Karpas-422 (cell line): ENCODE measurements around the gene CALHM4. TPM values are rescaled to one million over a fixed set of nuclear protein-coding genes. Genes with fewer than 3 reads are reported as not detected.

Experiments used
- DNase-seq: peaks from one replicate; pipeline ENCODE4 v3.0.0-alpha.2; 2015
- H2AFZ ChIP-seq: fragments of 200-600 bp; sonication (generic); 2 replicates; pipeline ENCODE4 v1.6.1; 2014; ENCODE audit warnings: antibody characterized with exemption, low read length, mixed read lengths
- H3K27ac ChIP-seq: fragments of 200-600 bp; sonication (generic); 2 replicates; pipeline ENCODE4 v1.5.1; 2014; ENCODE audit warnings: mild to moderate bottlenecking, low read length, moderate library complexity
- H3K27me3 ChIP-seq: fragments of 200-600 bp; sonication (generic); 2 replicates; pipeline ENCODE4 v1.6.1; 2014; ENCODE audit warnings: low read length, mixed read lengths
- H3K36me3 ChIP-seq: fragments of 200-600 bp; sonication (generic); 2 replicates; pipeline ENCODE4 v1.6.1; 2014; ENCODE audit warnings: low read length, mixed read lengths; ENCODE audit not compliant: insufficient read depth
- H3K4me1 ChIP-seq: fragments of 200-600 bp; sonication (generic); 2 replicates; pipeline ENCODE4 v1.6.1; 2014; ENCODE audit warnings: mild to moderate bottlenecking, low read length, mixed read lengths
- H3K4me2 ChIP-seq: fragments of 200-600 bp; sonication (generic); 2 replicates; pipeline ENCODE4 v1.6.1; 2014; ENCODE audit warnings: low read length, low read depth, mild to moderate bottlenecking; ENCODE audit not compliant: poor library complexity, severe bottlenecking
- H3K4me3 ChIP-seq: fragments of 200-600 bp; sonication (generic); 2 replicates; pipeline ENCODE4 v1.5.1; 2014; ENCODE audit warnings: mild to moderate bottlenecking, antibody characterized with exemption, low read length, mixed read lengths
- H3K79me2 ChIP-seq: fragments of 200-600 bp; sonication (generic); 2 replicates; pipeline ENCODE4 v1.6.1; 2014; ENCODE audit warnings: mild to moderate bottlenecking, low read length, mixed read lengths
- H3K9ac ChIP-seq: fragments of 200-600 bp; sonication (generic); 2 replicates; pipeline ENCODE4 v1.6.0; 2014; ENCODE audit warnings: low read length
- H3K9me2 ChIP-seq: fragments of 200-600 bp; sonication (generic), shearing (Covaris generic); replicated peaks from 2 replicates; pipeline ENCODE4 v1.6.0; 2014; ENCODE audit warnings: mild to moderate bottlenecking, low read length, moderate library complexity; ENCODE audit not compliant: insufficient read depth
- H3K9me3 ChIP-seq: fragments of 300-700, 200-600 bp; sonication (generic); 2 replicates; pipeline ENCODE4 v1.6.1; 2014; ENCODE audit warnings: low read length, mixed read lengths
- H4K20me1 ChIP-seq: fragments of 200-600 bp; sonication (generic); 2 replicates; pipeline ENCODE4 v1.6.1; 2014; ENCODE audit warnings: mild to moderate bottlenecking, antibody characterized with exemption, low read length, low read depth; ENCODE audit not compliant: insufficient read depth
- total RNA-seq: library from RNA; depleted of rRNA; stranded (reverse); fragments of >200 nt; shearing (Covaris generic); gene quantifications from 2 replicates; pipeline ENCODE4 v1.2.3, GENCODE V29; 2014; ENCODE audit warnings: low replicate concordance

Gene CALHM4
- total RNA-seq, 1 experiment from 2014 or later, result not detected

- Histone ChIP-seq H3K79me2 (no peaks in the 10 kb centered on the region), H3K27ac (no peak overlapping the region), H3K9ac (no peak overlapping the region), H3K27me3 (no peaks in the 10 kb centered on the region), H3K4me2 (no peak overlapping the region), H3K4me3 (no peak overlapping the region), H3K9me2 (no peaks in the 10 kb centered on the region), H4K20me1 (no peaks in the 10 kb centered on the region), H2AFZ (no peak overlapping the region), H3K36me3 (no peaks in the 10 kb centered on the region), H3K4me1 (peaks cover 2% of the 10 kb centered on the region), H3K9me3 (no peaks in the 10 kb centered on the region)
- DNase-seq, result no peak
Measured at GRCh38 chr6:116563830-116564229, 10.3 kb downstream of the CALHM4 start.

DNA sequence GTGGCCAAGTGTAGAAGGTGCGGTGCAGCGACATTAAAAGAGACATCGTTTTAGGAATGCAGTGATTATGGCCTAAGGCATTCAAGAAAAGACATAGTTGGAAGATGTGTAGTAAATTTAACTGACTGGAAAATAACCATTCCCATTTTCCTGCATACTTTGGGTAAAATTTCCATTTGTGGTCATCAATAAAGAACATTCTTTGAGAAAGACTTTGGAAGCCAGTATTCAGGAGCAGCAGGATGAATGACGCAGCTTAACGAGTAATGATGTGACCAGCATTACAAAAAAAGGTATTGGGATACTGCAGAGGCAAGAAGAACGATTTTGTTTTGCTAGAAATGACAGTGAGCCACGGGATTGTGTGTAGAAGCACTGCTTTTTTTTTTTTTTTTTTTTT is 10.8 kb downstream of the CALHM4 start:
- no peaks in the 10 kb centered on the region for H4K20me1 ChIP-seq
- no peak overlapping the region for H3K4me2 ChIP-seq
- no peaks in the 10 kb centered on the region for H3K9me3 ChIP-seq
- H3K27ac ChIP-seq, result no peak overlapping the region
- H3K9me2 ChIP-seq, result no peaks in the 10 kb centered on the region
- no peaks in the 10 kb centered on the region for H3K36me3 ChIP-seq
- no peaks in the 10 kb centered on the region for H3K79me2 ChIP-seq
- no peaks in the 10 kb centered on the region for H3K27me3 ChIP-seq
- H2AFZ ChIP-seq, result no peak overlapping the region
- no peak overlapping the region for H3K9ac ChIP-seq
- no peak overlapping the region for H3K4me3 ChIP-seq
- DNase-seq, result no peak
- peaks cover 7% of the 10 kb centered on the region for H3K4me1 ChIP-seq

DNA sequence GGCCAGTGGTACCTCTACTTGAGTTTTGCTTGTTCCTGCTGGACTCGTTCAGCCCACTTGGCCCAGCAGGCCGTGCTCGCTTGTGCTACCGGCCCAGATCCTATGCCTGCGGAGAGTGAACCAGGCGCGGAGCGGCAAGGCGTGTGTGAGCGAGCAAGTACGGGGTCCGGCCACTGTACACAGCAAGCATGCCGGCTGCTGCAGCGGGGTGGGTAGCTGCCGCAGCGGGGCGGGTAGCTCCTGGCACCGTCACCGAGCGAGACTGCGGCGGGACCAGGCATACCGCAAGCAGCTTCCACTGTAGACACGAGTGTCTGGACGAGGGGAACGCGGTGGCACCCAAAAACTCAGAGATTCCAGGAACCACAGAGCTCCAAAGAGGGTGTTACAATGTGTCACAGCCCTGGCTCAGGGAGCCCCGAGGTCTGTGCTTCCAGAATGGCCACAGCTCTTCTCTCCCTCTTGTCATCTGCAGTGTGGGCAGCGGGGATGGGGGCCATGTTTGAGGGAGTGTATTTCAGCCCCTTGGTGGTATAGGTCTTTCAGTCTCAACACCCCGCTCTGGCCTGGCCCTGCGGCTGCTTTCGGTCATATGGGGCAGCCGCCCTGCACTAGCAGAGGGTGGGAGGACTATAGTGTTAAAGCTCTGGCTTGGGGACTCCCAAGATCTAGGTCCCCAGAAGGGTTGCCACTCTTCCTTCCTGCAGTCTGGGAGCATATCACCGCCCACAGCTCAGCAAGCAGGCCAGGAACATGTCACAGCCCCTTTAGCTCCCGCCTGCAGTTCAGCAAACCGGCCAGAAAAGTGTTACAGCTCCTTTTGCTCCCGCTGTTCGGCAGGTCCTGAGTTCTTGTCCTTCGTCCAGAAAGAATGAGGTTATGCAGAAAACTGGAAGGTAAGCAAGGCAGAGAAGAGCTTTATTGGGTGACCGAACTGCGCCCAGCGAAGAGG is 11.6 kb downstream of the CALHM4 start:
- Histone ChIP-seq H3K9me3 (no peaks in the 10 kb centered on the region), H3K36me3 (no peaks in the 10 kb centered on the region), H3K27me3 (no peaks in the 10 kb centered on the region), H2AFZ (no peak overlapping the region), H3K9me2 (no peaks in the 10 kb centered on the region), H3K27ac (no peak overlapping the region), H3K79me2 (peaks cover 7% of the 10 kb centered on the region), H3K4me3 (no peak overlapping the region), H3K9ac (no peak overlapping the region), H3K4me2 (no peak overlapping the region), H4K20me1 (no peaks in the 10 kb centered on the region), H3K4me1 (peaks cover 16% of the 10 kb centered on the region)
- no peak for DNase-seq

DNA sequence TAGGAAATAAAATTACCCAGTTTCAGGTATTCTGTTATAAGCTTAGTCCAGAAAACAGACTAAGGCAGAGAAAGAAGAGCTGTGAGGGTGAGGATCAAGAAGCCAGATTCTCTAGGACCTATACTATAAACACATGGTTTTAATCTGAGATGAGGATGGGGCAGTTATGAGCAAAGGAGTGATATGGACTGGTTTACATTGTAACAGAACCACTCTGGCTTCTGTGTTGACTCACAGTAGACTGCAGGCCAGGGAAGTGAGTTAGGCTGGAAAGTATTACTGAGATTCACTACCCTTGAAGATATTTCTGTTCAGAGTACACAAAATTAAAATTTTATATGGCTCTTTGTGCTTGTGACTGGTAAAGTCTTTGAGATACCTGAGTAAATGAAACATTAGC is 14.6 kb downstream of the CALHM4 start:
- H3K4me3 ChIP-seq, result no peak overlapping the region
- no peak overlapping the region for H3K4me2 ChIP-seq
- DNase-seq, result no peak
- no peak overlapping the region for H3K9ac ChIP-seq
- H3K27me3 ChIP-seq, result no peaks in the 10 kb centered on the region
- H3K36me3 ChIP-seq, result no peaks in the 10 kb centered on the region
- no peaks in the 10 kb centered on the region for H3K9me2 ChIP-seq
- no peaks in the 10 kb centered on the region for H4K20me1 ChIP-seq
- H3K27ac ChIP-seq, result no peak overlapping the region
- peaks cover 32% of the 10 kb centered on the region for H3K79me2 ChIP-seq
- H3K9me3 ChIP-seq, result no peaks in the 10 kb centered on the region
- no peak overlapping the region for H2AFZ ChIP-seq
- peaks cover 22% of the 10 kb centered on the region for H3K4me1 ChIP-seq

DNA sequence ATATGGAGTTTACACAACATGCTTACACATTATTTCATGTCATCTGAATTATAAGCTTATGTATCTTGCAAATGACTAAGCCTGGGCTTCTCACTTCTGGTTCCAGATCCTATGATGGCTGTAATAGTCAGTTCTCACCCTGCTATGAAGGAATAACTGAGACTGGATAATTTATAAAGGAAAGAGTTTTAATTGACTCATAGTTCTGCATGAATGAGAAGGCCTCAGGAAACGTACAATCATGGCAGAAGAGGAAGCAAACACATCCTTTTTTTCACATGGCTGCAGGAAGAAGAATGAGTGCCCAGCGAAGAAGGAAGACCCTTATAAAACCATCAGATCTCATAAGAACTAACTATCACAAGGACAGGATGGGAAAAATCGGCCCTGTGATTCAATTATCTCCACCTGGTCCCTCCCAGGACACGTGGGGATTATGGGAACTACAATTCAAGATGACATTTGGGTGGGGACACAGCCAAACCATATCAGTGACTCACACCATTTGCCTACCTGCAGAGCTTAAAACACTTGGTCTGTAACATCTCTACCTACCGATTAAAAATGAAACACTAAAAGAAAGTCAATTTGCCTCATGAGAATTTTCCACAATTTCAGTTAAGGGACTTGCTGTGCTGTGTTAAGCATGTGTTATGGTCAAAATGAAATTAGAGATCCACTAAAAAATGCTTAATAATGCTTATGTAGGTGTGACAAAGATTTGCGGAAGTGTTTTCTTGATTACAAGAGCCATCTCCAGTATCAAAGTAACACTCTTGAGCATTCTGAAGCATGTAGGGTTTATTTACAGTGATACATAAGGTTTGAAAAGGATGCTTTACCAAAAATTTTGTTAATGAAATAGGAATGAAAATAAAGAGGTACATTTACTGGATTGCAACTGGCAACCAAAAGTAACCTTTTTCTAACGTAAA is 15.5 kb downstream of the CALHM4 start:
- Histone ChIP-seq H3K9me2 (no peaks in the 10 kb centered on the region), H3K9ac (peak overlapping the region; percentile 85), H2AFZ (peak overlapping the region; percentile 36; the same call in 1 of the 2 replicates), H3K4me1 (peaks cover 32% of the 10 kb centered on the region), H3K4me3 (peak overlapping the region; percentile 87), H4K20me1 (no peaks in the 10 kb centered on the region), H3K9me3 (no peaks in the 10 kb centered on the region), H3K79me2 (peaks cover 42% of the 10 kb centered on the region), H3K4me2 (peak overlapping the region; percentile 94), H3K27me3 (no peaks in the 10 kb centered on the region), H3K27ac (no peak overlapping the region), H3K36me3 (no peaks in the 10 kb centered on the region; the same call in 1 of the 2 replicates)
- peak; percentile 67 for DNase-seq

- H3K4me1 ChIP-seq, result peaks cover 34% of the 10 kb centered on the region
- H3K27ac ChIP-seq, result peak within 1 kb of the TSS; percentile 77
- peaks cover 62% of the 10 kb centered on the region for H3K79me2 ChIP-seq
- DNase-seq, result peak; percentile 99
- peak within 1 kb of the TSS; percentile 74 for H2AFZ ChIP-seq
- H3K4me3 ChIP-seq, result peak within 1 kb of the TSS; percentile 87
- peak within 1 kb of the TSS; percentile 85 for H3K9ac ChIP-seq
- no peaks in the 10 kb centered on the region for H4K20me1 ChIP-seq
- no peaks in the 10 kb centered on the region for H3K9me2 ChIP-seq
- H3K9me3 ChIP-seq, result no peaks in the 10 kb centered on the region
- no peaks in the 10 kb centered on the region for H3K27me3 ChIP-seq
- peaks cover 12% of the 10 kb centered on the region for H3K36me3 ChIP-seq
- peak within 1 kb of the TSS; percentile 94 for H3K4me2 ChIP-seq
Measured at GRCh38 chr6:116570856-116571682, 17.5 kb downstream of the CALHM4 start, which contains the start of gene RWDD1. RWDD1 (plus strand) TSS chr6:116571504; CDS start chr6:116571583, 79 bp downstream.

- H3K4me3 ChIP-seq, result peak overlapping the region; percentile 87
- peaks cover 17% of the 10 kb centered on the region for H3K36me3 ChIP-seq
- peak overlapping the region; percentile 88 for H3K4me2 ChIP-seq
- H3K27me3 ChIP-seq, result no peaks in the 10 kb centered on the region
- peaks cover 34% of the 10 kb centered on the region for H3K4me1 ChIP-seq
- no peaks in the 10 kb centered on the region for H4K20me1 ChIP-seq
- H3K9me2 ChIP-seq, result no peaks in the 10 kb centered on the region
- peaks cover 67% of the 10 kb centered on the region for H3K79me2 ChIP-seq
- no peak overlapping the region; the same call in 1 of the 2 replicates for H2AFZ ChIP-seq
- peak overlapping the region; percentile 74 for H3K9ac ChIP-seq
- no peak for DNase-seq
- H3K27ac ChIP-seq, result peak overlapping the region; percentile 68
- no peaks in the 10 kb centered on the region for H3K9me3 ChIP-seq
Measured at GRCh38 chr6:116571683-116572000, 18.1 kb downstream of the CALHM4 start.
